Anterior cingulate cortex (tissue), 58 donors: ENCODE measurements around the gene IGF1R.

ENCODE experiments used
- DNase-seq, 58 donors: peaks; one replicate each; lab custom pipeline; 2025; lab: John Stamatoyannopoulos, UW

Gene IGF1R

GRCh38 chr15:98843844-98844243 is 195.5 kb downstream of the IGF1R start:
- no peak for DNase-seq

- DNase-seq, result no peak
Measured at GRCh38 chr15:98844261-98844660, 195.9 kb downstream of the IGF1R start.

DNA sequence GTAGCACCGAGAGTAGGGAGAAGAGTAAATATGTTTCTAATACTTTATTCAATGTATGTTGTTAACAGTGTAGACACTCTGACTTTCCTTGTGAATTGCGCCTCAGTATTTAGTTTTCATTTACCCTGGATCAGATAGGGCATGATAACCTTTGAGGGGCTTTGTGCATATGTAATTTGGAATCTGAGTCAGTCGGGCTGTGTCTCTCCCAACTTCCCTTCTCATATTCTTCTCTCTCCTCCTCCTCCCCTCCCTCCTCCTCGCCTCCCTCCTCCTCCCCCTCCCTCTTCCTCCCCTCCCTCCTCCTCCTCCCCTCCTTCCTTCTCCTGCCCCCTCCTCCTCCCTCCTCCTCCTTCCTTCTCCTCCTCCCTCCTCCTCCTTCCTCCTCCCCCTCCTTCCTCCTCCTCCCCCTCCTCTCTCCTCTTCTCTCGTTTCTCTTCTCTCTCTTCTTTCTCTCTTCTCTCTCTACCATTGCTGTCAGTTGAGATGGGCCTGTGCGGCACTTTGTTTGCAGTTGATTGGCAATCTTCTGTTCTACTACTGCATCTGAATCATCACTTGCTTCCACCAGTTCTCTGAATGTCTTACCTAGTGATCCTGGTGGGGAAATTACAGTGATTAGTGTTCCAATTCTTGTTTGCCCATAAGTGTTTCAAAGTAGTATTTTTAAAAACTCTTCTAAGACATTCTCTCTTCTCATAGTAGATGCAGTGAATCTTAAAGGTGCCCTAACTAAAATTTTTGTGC is 197.0 kb downstream of the IGF1R start:
- DNase-seq, result no peak

DNA sequence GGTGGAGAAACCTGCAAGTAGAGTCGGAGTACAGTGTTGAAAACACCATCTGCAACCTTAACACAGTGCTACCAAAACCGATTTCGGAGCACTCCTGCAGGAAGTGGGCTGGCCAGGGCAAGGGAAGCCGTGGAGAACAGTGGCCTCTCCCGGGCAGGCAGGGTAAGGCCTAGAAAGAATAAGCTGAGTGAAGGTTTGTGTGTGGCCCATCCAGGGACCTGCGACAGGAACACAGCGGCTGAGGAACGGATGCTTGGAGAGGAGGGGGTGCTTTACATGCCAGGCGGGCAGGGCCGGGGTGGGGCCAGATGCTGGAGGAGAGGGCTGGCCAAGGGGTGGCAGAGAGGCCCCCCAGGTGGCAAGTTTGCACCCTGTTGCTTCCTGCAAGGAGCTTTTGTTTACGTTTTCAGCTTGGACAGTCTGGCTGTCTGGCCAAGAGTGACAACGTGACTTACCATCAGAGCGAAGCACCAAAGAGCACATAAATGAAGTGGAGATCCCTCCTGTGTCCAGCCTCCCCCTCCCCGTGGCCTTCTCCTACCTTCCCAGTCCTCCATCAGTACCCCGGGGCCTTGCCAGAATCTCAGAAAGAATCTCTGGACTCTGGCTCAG is 202.7 kb downstream of the IGF1R start:
- DNase-seq, result peak in 55 of 58 donors; percentile 5 to 83 (median 66)

- DNase-seq, result peak in 57 of 58 donors; percentile 34 to 95 (median 81)
Measured at GRCh38 chr15:98853161-98853560, 204.8 kb downstream of the IGF1R start.

DNA sequence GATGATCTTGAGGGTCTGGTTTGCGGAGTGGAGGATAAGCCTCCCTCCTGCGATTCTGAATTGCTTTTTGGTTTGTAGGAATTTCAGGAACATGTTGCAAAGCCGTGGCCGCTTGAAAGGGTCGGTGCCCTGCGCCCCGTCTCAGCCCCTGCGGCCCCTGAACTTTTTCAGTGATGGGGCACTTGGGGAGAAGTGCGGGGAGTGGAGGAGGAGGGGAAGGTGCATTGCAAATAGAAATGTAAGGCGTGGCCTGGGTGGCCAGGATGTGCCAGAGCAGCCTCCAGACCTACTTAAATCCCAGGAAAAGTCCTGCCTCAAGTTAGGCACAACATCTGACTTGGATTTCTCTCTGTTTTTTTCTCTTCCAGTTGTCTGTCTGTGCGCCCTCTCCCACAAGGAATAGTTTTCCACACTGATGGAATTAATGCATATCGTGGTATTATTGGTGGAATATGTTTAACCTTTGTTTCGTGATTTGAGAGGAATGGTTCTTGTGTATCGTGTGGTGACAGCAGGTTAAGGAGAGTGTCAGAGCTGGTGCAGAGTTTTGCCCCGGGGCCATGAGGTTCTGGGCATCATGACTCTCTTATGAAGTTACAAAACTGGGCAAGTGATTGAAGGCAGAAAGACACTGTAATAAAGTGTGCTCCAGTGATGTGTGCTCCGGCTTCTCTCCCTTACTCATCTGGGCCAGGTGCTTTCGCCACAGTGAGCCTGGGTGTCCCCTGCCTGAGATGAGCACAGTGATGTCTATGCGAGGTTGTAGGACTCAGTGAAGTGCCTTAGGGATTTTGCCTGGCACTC is 205.5 kb downstream of the IGF1R start:
- no peak for DNase-seq

DNA sequence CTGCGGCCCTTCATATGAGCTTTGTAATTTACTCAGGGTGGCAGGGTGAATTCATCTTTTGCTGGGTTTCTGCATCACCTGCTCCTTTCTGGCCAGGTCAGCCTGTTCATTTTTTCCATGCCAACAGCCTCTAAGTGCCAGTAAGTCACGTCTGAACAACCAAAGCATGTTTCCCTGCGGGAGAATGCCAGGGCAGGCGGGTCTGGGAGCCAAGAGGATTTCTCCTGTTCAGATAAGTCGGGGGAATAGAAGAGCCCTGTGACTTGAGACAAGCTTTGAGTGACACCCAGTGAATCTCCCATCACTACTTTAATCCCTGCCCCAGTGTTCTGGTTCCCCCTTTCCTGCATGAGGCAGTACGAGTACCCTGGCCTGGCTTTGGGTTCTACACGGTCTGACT is 206.2 kb downstream of the IGF1R start:
- DNase-seq, result no peak

DNA sequence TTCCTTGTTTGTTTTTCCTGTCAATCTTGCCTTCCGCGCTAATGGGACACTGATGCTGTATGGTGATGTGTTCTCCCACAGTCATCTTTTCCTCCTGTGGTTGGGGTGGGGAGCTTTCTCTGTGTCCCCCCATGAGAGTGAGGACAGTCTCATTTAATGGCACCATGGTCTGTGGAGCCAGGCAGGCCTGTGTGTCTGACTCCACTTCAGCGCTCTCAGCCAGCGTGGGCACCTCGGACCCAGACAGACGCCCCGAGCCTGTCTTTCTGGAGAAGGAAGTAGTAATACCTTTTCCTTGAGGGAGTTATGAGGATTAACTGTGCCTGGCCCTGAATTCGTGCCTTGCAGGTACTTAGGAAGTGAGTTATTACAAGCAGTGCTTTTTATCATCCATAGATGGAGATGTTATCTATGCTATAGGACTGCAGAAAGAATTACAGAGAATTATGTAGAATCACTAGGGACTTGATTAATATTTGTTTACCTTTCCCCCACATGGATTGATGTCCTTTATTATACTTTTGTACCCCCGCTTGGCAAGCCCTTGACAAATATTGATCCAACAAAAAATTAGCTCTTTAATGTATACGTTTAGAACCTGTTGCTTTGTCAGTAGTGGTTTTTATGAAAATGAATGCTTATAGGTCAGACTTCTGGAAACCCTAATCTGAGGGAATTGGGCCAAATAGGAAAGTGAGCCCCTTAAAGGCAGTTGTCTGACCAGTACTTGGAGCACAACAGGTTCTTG is 206.9 kb downstream of the IGF1R start:
- DNase-seq, result no peak

DNA sequence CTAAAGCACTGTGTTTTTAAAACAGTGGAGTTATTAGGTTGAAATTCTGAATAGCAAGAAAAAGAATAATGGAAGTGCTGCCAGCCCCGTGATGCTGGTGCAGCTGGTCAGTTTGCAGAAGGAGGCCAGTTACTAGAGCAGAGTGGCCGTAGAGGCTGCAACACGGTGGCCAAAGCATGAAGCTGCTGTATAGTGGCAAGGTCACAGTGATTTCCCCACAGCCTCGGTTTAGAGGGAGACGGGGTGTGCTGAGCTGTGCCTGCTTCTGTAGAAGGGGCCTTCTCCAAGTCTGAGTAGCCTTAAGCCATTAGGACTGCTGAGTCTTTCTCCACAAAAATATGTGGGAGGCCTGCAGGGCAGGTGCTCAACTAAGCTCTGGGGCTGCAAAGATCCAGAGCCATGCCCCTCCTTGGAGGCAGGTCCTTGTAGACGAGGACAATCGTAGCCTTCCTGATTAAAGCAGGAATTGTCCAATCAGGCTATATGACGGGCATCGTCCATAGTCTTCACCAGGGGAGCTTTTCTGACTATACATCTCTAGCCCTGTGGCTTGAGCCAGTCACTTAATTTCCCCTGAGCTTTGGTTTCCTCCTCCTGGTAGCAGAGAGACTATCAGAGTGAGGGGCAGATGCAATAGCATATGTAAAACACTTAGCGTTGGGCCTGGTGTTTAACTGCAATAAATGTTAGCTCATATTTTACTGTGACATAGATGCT is 207.6 kb downstream of the IGF1R start:
- peak in 9 of 58 donors; percentile 11 to 38 (median 21) for DNase-seq

DNA sequence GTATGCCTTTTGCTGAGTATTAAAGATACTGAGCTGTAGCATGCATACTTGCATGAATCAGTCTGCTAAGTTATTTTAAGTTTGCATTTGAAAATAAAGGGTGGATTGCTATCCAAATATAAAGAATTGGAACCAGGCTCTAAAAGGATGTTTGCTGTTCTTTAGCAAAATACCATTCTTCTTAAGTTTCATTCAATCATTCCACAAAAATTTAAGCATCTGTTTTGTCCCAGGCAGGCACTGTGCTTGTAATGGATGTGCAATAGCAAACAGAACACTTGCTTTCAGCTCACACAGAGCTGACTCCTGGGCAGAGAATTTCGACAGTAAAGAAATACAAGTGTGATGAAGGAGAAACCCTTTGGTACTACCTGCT is 208.2 kb downstream of the IGF1R start:
- DNase-seq, result no peak

- DNase-seq, result no peak
Measured at GRCh38 chr15:98858610-98859023, 210.3 kb downstream of the IGF1R start.

DNA sequence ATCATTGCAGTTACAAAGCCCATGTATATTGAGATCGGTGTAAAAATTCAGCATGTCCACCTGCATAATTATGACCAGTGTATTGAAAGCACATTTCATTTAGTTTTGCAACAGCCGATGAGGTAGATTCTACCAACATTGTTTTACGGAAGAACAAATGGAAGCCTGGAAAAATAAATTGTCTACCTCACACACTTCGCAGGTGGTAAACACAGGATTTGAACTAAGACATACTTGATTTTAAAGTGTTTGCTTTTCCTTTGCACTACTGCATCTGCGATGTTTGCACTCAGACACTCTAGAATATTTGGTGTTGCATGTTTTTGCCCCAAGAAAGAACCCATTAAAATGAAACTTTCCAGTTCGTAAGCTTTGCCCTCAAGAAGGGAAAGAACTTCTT is 210.8 kb downstream of the IGF1R start:
- no peak for DNase-seq

- no peak for DNase-seq
Measured at GRCh38 chr15:98860281-98861041, 212.1 kb downstream of the IGF1R start.

DNA sequence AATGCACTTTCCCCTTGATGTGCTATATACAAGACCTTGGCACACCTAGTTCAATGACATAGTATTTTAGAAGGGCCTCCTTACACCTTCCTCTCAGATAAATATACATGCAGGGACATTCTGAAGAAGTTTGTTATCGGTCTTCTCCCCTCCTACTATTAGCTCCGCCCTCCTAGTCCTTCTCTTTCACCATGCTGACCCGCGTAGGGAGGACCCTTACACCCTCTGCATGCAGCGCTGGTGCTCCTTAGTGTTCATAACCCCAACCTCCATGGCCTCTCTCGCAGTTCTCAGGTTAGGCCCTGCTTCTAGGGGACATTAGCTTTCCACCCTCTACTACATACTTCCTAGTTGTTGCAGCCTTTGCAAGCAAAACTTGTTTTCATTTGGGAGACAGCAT is 212.8 kb downstream of the IGF1R start:
- DNase-seq, result no peak

GRCh38 chr15:98863983-98864382 is 215.6 kb downstream of the IGF1R start:
- DNase-seq, result no peak

GRCh38 chr15:98865397-98866339 is 217.3 kb downstream of the IGF1R start:
- peak in 49 of 58 donors; percentile 13 to 75 (median 48) for DNase-seq

GRCh38 chr15:98866511-98866910 is 218.2 kb downstream of the IGF1R start:
- peak in 1 of 58 donors; percentile 45 for DNase-seq

DNA sequence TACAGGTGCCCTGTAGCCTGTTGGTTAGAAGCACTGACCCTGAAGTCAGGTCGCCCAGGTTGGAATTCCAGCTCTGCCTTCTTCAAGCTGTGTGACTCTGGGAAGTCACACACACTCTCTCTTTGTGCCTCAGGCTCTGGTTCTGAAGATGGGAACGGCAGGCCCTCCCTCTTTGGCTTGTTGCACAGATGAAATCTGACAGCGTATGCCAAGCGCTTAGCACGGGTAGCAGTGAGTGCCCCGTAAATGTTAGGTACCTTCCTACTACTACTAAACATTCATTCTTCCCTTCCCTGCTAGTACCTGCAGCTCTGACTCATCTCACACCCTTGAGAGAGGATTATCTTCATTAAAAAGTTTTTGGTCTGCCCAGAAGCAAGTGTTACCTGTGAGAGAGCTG is 220.2 kb downstream of the IGF1R start:
- no peak for DNase-seq
